ENCODE data around the gene SYN1. TPM values are rescaled to one million over a fixed set of nuclear protein-coding genes. Genes with fewer than 3 reads are reported as not detected.

SYN1 gene
- total RNA-seq, 1 experiment from 2014 or later: not detected

DNA sequence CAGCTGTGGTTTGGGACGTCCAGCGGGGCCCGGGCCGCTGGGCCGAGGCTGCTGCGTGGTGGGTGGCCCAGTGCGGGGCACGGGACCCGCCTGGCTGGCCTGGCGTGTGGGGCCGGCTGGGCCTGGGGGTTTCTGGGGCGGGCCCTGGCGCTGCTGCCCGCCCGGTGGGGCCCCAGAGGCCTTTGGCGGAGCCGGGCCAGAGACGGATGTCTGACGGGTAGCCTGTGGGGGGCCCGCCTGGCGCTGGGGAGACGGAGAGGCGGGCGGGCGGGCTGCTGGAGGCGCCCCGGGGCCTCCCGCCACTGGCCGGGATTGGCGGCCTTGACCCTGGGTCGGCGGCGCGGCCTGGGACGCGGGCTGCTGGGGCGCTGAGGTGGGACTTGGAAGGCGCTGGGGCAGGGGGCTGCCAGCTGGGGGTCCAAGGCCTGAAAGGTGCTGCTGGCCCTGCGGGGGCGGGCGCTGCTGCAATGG, 45.5 kb downstream of the SYN1 start:
- DNase-seq (ENCODE audit: low spot score): no peak

DNA sequence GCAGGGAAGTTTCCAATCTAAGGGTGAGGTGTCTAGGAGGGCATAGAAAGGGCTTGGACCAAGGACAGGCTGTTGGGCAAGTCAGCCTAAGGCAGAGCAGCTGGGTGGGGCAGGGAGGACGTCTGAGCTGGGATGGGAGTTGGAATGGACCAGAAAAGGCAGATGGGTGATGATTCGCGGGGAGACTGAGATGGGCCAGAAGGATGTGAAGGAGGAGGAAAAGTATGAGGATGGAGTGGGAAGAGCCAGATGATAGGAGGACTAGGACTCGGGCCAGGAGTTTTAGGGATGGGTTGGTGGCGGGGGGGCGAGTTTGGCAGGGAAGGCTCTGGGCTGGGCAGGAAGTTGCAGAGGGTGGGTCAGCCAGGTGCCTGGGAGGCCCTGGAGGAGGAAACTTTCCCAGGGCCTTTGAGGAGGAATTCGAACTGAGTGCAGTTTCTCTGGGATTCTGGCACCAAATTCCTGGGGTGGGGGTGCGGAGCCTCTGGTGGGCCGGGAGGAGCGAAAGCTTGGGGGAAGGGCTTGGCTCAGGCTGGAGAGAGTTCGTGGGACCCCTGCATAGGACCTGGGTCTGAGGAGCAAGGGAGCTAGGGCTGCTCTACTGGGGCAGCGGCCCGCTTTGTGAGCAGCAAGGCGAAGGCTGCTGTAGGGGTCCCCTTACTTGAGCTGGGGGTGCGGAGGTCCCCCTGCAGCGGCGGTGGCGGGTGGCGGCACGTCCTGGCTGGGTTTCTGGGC, 46.1 kb downstream of the SYN1 start:
- peak; percentile 53 for DNase-seq (ENCODE audit: low spot score)

DNA sequence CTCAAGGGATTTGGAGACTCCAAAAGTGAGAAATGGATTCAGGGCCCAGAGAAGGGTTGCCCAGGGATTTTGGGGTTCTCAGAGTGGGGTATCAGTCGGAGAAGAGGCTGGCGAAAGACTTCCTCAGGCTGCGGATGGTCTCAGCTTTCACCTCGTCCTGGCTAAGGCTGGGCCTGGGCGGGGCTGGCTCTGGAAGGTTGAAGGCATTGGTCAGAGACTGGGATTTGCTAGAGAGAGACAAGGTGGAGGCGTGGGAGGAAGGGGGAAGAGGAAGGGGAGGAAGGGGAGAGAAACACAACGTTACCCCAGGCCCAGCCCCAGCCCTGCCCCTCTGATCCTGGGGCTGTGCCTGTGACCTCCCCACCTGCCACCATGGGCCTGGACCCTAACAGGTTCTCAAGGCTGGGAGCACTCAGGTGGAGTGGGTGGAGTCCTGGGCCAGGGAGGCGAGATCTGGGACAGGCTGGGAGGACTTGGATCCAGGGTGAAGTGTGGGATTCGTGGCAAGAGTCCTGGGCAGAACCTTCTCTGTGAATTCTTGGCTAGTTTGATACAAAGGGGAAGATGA, 46.8 kb downstream of the SYN1 start:
- DNase-seq (ENCODE audit: low spot score): peak; percentile 25

DNA sequence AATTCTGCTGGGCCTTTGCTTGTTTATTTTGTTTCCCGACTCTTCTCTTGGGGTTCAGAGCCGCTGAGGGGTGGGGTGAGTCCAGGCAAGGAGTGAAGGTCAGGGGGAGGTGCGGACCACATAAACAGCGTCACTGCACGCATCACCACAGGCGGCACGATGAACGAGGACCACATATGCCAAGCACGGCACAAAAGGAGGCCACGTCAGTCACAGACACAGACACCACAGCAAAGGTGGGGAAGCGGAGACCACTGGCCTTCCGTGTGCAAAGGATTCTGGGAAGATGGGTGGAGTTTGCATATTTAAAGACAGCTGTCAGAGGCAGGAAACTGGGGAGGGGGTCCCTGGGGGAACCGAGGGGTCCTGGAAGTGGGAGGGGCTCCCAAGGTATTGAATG, 47.8 kb downstream of the SYN1 start:
- DNase-seq (ENCODE audit: low spot score): no peak

DNA sequence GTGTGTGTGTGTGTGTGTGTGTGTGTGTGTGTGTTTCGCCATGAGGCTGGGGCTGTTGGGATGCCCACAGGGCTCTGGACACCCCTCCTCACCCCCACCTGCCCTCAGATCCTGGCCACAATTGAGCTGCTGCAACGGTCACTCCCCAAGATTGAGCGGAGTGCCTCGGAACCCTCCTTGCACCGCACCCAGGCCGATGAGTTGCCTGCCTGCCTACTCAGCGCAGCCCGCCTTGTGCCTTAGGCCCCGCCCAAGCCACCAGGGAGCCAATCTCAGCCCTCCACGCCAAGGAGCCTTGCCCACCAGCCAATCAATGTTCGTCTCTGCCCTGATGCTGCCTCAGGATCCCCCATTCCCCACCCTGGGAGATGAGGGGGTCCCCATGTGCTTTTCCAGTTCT, 48.4 kb downstream of the SYN1 start:
- no peak for DNase-seq (ENCODE audit: low spot score)

DNA sequence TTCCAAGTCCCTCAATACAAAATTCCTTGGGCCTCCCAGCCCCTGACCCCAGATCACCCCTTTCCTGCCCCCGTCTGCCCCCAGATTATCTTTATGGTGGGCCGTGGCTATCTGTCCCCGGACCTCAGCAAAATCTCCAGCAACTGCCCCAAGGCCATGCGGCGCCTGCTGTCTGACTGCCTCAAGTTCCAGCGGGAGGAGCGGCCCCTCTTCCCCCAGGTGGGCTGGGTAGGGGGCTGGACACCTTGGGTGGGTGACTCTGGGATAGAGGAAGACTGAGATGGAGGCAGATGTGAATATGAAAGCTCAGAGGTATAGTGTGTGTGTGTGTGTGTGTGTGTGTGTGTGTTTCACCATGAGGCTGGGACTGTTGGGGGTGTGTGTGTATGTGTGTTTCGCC, 48.9 kb downstream of the SYN1 start:
- DNase-seq (ENCODE audit: low spot score): no peak

DNA sequence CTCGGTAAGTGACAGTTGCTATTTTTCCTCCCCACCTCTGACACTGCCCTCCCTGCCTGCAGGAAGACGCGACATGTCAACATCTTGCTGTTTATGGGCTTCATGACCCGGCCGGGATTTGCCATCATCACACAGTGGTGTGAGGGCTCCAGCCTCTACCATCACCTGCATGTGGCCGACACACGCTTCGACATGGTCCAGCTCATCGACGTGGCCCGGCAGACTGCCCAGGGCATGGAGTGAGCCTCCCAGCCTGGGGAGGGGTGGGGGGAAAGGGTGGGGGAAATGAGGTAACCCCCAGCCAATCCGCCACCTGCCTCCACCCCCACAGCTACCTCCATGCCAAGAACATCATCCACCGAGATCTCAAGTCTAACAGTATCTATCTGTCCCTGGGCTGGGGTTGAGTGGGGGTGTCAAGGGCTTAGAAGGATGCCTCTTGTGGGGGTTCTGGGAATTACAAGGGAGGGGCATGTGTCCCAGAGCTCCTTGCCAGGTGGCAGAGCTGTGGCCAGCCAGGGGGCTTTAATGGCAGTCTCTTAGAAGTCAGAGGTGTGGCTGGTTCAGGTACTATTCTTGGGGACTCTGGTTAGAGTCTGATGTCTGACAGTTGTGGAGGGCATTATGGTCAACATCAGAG, 50.9 kb downstream of the SYN1 start:
- DNase-seq (ENCODE audit: low spot score): peak; percentile 46

DNA sequence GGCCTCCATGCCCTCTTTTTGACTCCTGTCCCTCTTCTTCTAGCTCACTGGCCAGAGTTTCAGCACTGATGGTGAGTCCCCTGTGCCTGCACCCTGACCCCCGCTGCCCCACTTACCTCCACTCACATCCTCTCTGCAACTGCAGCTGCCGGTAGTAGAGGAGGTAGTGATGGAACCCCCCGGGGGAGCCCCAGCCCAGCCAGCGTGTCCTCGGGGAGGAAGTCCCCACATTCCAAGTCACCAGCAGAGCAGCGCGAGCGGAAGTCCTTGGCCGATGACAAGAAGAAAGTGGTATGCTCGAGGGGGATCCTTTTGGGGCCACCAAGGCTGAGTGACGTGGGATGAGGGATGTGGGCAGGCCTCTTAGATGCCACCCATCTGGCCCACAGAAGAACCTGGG, 52.8 kb downstream of the SYN1 start:
- no peak for DNase-seq (ENCODE audit: low spot score)

DNA sequence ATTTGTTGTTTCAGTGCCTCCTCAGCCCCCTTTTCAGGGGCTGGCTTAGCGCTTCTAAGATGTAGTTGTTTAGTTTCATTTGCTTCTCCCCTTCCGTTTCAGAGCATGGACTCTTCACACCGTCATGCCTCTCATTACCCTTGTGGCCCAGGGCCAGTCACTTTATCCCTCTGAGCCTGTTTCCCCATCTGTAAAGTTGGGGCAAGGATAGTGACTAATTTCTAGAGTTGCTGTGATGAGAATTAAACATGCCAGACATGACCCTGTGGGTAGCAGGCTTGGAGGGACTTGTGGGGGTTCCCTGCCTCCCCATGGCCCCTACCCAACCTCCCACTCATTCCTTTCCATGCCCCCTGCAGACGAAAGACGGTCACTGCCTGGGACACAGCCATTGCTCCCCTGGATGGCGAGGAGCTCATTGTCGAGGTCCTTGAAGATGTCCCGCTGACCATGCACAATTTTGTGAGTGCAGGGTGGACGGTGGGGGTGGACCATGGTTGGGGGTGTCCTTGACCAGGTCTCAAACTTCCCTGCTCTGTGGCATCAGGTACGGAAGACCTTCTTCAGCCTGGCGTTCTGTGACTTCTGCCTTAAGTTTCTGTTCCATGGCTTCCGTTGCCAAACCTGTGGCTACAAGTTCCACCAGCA, 55.1 kb downstream of the SYN1 start:
- no peak for DNase-seq (ENCODE audit: low spot score)

DNA sequence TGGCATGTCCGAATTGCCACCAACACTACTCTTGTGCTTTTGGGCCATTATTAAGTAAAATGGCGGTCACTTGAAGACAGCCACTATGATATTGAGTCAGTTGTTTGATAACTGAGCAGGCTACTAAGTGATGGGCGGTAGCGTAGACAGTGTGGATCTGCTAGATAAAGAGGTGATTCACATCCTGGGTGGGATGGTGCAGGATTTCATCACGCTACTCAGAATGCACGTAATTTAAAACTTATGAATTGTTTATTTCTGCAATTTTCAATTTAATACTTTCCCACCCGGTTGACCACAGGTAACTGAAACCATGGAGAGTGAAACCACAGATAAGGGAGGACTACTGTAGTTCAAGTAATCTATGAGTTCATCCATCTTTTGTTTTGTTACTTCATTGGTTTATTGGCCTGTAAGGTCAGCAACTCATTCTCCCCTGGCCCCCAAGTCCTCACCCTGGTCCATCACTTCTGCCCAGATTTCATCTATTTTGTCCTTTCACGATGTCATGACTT, 55.8 kb downstream of the SYN1 start:
- no peak for DNase-seq (ENCODE audit: low spot score)

DNA sequence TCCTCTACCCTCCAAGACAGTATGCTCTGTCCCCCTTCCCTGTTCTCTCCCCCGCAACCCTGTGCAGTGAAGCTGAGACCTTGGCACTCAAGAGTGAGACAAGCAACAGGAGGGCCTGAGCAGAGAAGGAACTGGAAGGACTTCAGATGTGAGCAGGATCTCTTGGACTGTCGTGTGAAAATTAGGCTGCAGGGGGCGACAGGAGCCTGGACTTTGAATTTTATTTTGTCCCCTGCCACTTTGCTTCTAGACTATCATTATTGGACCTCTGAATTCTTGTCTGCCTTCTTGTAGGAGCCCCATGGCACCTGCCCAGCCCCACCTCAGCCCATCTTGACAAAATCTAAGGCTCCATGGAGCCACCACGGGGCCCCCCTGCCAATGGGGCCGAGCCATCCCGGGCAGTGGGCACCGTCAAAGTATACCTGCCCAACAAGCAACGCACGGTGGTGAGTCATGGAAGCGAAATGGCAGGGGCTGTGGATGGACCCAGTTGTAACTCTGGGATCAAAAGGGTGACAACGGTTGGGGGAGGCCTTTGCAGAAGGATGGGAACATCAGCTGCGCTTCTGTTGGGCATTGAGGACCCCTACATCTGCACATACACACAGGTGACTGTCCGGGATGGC, 56.9 kb downstream of the SYN1 start:
- DNase-seq (ENCODE audit: low spot score): peak; percentile 36

DNA sequence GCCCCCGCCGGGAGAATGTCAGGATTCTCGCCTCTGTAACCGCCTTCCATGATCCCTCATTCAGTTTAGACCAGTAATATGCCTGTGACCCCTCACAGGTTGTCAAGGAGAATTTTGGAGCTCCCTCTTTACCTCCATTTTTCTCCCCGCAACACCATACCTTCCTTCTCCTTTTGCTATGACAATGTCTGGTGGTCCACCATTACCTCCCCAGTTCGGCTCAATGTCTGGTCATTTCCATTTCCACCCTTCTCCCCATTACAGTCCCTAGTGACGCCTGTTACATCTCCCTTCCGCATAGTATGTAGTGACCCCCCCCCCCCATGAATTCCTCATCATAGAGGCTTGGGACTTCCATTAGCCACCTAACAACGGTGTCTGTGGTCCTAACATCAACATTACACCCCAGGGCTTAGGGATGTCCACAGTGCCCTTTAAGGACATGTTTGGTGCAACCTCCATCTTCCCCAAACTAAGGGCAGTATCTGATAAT, 58.0 kb downstream of the SYN1 start:
- DNase-seq (ENCODE audit: low spot score): no peak

DNA sequence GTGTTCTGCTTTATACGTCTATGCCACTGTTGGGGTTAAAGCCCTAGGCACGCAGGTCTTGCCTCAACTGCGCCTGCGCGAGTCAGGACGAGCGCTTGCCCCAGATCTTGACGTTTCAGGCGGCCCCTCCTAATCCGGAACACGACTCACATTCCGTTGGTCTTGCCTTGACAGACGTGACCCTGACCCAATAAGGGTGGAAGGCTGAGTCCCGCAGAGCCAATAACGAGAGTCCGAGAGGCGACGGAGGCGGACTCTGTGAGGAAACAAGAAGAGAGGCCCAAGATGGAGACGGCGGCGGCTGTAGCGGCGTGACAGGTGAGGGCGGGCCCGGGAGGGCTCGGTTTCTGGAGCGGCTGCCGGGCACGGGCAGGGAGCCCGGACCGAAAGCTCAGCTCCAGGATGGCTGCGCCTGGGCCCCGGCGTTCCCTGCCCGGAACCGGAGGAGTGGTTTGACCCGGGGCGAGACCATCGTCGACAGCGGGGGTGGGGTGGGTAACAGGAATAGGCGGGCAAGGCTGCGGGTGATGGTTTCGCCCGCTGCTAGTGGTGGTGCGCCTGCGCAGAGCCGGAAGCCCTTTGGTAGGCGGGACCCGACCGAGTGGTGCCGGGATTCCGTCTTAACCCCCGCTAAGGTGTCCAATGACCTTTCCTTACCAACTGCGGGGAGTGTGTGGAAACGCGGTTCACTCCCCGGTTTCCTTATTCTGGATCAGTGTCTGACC, 58.6 kb downstream of the SYN1 start, which contains the start of gene ARAF:
ARAF (plus strand) TSS at position 272 of the 725 bp plus-strand sequence. CDS start 1,763 bp downstream, outside the sequence.
- peak; percentile 97 for DNase-seq (ENCODE audit: low spot score)

DNA sequence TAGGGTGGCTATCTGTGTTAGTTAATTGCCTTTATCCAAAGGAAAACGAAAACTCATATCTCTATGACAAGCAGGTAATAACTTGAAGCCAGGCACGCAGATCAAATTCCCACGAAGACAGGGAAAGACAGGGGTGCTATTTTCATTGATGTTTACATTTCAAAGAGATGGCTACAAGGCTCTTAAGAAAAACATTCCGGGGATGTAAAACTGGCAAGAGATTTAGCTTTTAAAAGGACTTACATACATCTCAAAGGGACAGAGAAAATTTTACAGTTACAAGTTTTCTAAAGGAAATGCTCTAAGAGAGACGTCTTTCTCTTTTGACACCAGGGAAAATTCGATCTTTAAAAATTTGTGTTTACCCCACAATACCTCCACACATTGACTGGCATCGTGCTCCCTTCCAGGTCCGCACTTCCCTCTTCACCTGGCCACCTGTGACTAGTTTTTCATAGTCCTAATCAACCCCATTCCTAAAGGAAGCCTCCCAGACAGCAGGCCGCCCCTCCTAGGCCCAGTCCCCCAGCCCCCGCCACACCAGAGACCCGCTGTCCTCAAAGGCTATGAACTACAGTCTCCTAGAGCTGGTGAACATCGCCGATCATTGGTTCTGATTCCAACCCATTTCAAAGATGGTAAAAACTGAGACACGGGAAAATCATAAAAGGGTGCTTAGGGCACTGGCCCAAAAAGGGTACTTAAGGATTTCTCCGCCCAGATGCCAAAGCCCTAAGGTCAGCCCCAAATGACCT, 59.3 kb downstream of the SYN1 start:
- DNase-seq (ENCODE audit: low spot score): peak; percentile 26

DNA sequence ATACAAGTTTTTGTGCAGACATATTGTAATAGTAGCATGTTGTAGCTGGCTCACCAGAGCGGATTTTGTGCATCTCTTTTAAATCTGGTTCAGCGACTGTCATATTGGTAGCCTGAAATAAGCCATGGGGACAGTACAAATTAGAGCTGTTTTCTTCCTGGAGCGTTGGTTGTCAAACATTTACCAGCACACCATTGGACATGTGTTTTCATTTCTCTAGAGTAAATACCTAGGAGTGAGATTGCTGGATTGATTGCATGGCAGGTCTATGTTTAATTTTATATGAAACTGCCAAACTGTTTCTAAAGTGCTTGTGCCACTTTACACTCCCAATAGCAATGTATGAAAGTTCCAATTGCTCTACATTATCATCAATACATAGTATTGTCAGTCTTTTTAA, 61.2 kb downstream of the SYN1 start:
- no peak for DNase-seq (ENCODE audit: low spot score)

DNA sequence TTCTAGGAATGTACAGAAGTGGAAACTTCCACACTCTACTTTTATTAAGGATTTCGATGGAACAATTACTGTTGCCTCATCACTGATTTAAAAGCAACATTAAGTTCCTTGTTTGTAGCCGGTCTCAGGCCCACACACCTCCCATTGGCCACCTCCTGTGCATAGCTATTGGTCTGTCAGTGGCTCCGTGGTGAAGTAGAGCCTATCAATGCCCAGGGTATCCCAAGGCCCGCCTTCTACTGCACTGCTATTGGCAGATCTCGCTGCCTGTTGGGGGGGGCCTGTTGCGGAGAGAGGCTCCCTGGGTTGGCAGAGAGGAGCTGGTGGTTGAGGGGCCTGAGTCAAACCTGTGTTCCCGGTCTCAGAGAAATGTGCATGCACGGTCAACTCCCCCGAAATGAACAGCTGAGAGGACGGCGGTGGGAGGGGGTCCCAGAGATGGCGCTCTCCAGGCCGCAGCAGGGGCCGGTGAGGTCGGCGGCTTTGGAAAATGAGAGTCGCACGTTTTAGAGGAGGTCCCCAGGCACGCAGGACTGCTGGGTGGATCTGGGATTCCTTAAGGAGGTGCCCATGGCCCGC, 63.5 kb downstream of the SYN1 start:
- DNase-seq (ENCODE audit: low spot score): peak; percentile 89

DNA sequence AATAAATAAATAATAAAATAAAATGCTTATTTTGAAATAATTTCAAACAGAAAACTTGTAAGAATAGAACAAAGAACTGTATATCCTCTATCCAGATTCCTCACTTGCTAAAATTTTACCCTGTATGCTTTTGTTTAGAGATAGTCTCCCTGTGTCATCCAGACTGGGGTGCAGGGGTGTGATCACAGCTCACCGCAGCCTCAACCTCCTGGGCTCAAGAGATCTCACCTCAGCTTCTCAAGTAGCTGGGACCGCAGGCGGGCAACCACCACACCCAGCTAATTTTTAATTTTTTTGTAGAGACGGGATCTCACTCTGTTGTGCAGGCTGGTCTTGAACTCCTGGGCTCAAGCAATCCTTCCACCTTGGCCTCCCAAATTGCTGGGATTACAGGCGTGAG, 76.2 kb downstream of the SYN1 start:
- no peak for DNase-seq (ENCODE audit: low spot score)

DNA sequence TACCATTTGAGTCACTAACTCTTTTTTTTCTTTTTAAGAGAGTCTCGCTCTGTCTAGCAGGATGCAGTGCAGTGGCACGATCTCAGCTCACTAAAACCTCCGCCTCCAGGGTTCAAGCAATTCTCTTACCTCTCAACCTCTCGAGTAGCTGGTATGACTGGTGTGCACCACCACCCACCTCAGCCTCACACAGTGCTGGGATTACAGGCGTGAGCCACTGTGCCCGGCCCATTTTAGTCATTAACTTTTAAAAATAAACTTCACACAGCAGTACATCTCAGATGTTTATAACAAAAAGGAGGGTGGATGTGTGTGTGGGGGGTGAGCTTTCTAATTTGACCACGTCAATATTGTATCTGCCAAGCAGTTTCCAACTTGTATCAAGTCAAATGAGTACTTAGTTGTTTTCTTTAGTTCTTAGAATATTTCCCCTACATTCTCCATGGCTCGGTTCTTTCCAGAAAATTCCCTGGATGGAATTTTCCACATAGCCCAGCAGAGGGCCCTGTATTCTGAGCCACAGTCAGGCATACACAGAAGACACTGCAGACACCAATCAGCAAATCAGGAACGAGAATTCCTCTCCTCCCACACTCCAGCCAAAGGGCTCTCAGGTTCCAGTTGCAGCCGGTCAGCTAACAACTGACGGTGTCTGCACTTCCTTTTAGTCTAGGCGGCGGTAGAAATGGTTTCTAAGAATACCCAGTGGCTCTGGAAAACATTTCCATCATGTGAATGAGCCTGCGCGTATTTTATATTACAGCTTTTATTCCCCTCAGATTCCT, 78.7 kb downstream of the SYN1 start:
- peak; percentile 92 for DNase-seq (ENCODE audit: low spot score)

DNA sequence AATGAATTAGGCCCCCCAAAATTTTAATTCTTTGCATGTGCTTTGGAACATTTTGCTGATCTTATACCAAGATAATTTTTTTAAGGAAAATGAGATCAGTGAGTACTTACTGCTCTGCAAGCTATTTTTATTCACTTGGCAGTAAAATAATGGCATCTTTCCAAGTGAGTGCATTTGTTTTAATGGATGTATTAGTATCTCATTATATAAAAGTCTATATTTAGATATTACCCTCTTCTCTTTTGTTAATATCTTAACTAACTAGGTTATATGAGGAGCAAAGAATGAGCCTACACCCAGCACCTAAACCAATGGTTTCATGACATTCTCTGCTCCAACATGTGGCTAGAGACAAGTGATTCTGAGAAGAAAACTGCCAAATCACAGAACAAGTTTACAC, 79.8 kb downstream of the SYN1 start:
- DNase-seq (ENCODE audit: low spot score): no peak
